Endothelial cell of hepatic sinusoid (primary cell): ENCODE measurements around the gene UNC13D.

Experiments used
- in situ Hi-C: cut with HindIII; loops from 2 replicates; pipeline ENCODE4 v1.10.0; 2017; ENCODE audit warnings: low sequenced_read_pairs

Gene UNC13D

GRCh38 chr17:75836605-75837004 is 7.6 kb downstream of the UNC13D start:
- in situ Hi-C loops = no loop called here

GRCh38 chr17:75835654-75835987 is 8.6 kb downstream of the UNC13D start:
- in situ Hi-C loops = no loop called here

- in situ Hi-C loops = no loop called here
Observed at GRCh38 chr17:75834928-75835653, 9.1 kb downstream of the UNC13D start.

GRCh38 chr17:75834279-75834920 is 9.8 kb downstream of the UNC13D start:
- in situ Hi-C loops = no loop called here

GRCh38 chr17:75832652-75833400 is 11.4 kb downstream of the UNC13D start:
- in situ Hi-C loops = no loop called here

- in situ Hi-C loops = no loop called here
Observed at GRCh38 chr17:75832164-75832651, 12.0 kb downstream of the UNC13D start.

- in situ Hi-C loops = no loop called here
Observed at GRCh38 chr17:75831032-75831571, 13.1 kb downstream of the UNC13D start.

GRCh38 chr17:75830164-75831031 is 13.8 kb downstream of the UNC13D start:
- in situ Hi-C loops = no loop called here

- in situ Hi-C loops = no loop called here
Observed at GRCh38 chr17:75829747-75830146, 14.5 kb downstream of the UNC13D start.

- in situ Hi-C loops = no loop called here
Observed at GRCh38 chr17:75828741-75829140, 15.5 kb downstream of the UNC13D start.

GRCh38 chr17:75828076-75828400 is 16.2 kb downstream of the UNC13D start:
- in situ Hi-C loops = no loop called here

GRCh38 chr17:75827308-75828075 is 16.7 kb downstream of the UNC13D start:
- in situ Hi-C loops = no loop called here

GRCh38 chr17:75826561-75827307 is 17.5 kb downstream of the UNC13D start:
- in situ Hi-C loops = no loop called here

GRCh38 chr17:75825748-75826370 is 18.3 kb downstream of the UNC13D start:
- in situ Hi-C loops = no loop called here

- in situ Hi-C loops = no loop called here
Observed at GRCh38 chr17:75825149-75825552, 19.1 kb downstream of the UNC13D start.

GRCh38 chr17:75824666-75825065 is 19.5 kb downstream of the UNC13D start:
- in situ Hi-C loops = no loop called here

GRCh38 chr17:75824050-75824552 is 20.1 kb downstream of the UNC13D start:
- in situ Hi-C loops = no loop called here

GRCh38 chr17:75823257-75824041 is 20.8 kb downstream of the UNC13D start:
- in situ Hi-C loops = no loop called here
